ENCODE data around the gene EIF4G1.

Gene EIF4G1

GRCh38 chr3:184372911-184373310, 58.5 kb downstream of the EIF4G1 start:
- peaks cover 33% of the 10 kb centered on the region for H3K4me1 ChIP-seq (ENCODE audit: control insufficient read depth, insufficient read depth, low read length)
- no peak overlapping the region for H3K4me3 ChIP-seq (ENCODE audit: low read depth, low read length)
- H3K9ac ChIP-seq (ENCODE audit: low read depth, low read length), result no peak overlapping the region
- H3K9me3 ChIP-seq (ENCODE audit: control insufficient read depth, insufficient read depth, low read length), result no peaks in the 10 kb centered on the region
- no peak overlapping the region for H3K27ac ChIP-seq (ENCODE audit: low read depth, low read length)
- peaks cover 23% of the 10 kb centered on the region for H3K27me3 ChIP-seq (ENCODE audit: control insufficient read depth, insufficient read depth, low read length)
- peaks cover 22% of the 10 kb centered on the region for H3K36me3 ChIP-seq (ENCODE audit: control insufficient read depth, insufficient read depth, low read length)

DNA sequence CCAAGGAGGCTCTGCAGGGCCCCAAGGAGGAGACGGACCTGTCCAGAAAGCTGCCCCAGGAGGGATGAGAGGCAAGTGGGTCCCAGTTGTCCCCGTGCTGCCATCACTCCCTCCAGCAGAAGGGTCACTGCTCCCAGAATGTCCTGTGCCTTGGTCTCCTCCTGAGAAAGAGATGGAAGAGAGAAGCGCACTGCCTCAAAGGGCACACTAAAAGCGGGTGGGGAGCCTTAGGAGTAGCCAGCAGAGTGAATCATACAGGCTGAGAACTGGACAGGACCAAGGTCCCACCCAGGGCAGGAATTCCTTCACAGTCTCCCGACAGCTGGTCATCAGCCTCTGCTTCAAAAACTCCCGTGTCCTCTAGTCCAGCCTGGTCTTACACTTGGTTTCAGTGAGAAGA, 59.0 kb downstream of the EIF4G1 start:
- Histone ChIP-seq H3K36me3 (ENCODE audit: control insufficient read depth, insufficient read depth, low read length) (peaks cover 16% of the 10 kb centered on the region), H3K9me3 (ENCODE audit: control insufficient read depth, insufficient read depth, low read length) (no peaks in the 10 kb centered on the region), H3K4me1 (ENCODE audit: control insufficient read depth, insufficient read depth, low read length) (peaks cover 36% of the 10 kb centered on the region), H3K4me3 (ENCODE audit: low read depth, low read length) (no peak overlapping the region), H3K27me3 (ENCODE audit: control insufficient read depth, insufficient read depth, low read length) (peaks cover 28% of the 10 kb centered on the region), H3K9ac (ENCODE audit: low read depth, low read length) (no peak overlapping the region), H3K27ac (ENCODE audit: low read depth, low read length) (no peak overlapping the region)

- Histone ChIP-seq H3K4me1 (ENCODE audit: control insufficient read depth, insufficient read depth, low read length) (peaks cover 39% of the 10 kb centered on the region), H3K36me3 (ENCODE audit: control insufficient read depth, insufficient read depth, low read length) (no peaks in the 10 kb centered on the region), H3K27ac (ENCODE audit: low read depth, low read length) (no peak overlapping the region), H3K9me3 (ENCODE audit: control insufficient read depth, insufficient read depth, low read length) (no peaks in the 10 kb centered on the region), H3K4me3 (ENCODE audit: low read depth, low read length) (no peak overlapping the region), H3K9ac (ENCODE audit: low read depth, low read length) (no peak overlapping the region), H3K27me3 (ENCODE audit: control insufficient read depth, insufficient read depth, low read length) (peaks cover 45% of the 10 kb centered on the region)
Observed at GRCh38 chr3:184375747-184376461, 61.5 kb downstream of the EIF4G1 start.

DNA sequence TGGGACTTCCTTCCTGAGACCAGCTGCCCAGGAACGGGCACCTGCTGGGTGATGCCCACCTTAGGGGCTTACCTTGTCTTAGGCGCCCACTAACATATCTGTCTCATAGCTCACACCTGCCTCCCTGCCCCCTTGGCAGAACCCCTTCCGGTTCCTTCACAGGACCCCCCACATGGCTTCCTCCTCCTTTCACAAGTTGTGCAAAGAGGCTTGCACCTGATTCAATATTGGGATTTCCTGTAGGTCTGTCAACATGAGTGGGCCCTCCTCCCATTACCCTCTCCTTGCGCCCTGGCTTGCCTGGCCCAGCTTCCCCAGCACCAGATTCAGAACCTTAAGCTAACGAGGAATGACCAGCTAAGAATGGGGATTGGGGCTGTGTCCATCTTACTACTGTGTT, 63.0 kb downstream of the EIF4G1 start:
- Histone ChIP-seq H3K9me3 (ENCODE audit: control insufficient read depth, insufficient read depth, low read length) (no peaks in the 10 kb centered on the region), H3K27ac (ENCODE audit: low read depth, low read length) (no peak overlapping the region), H3K4me3 (ENCODE audit: low read depth, low read length) (no peak overlapping the region), H3K36me3 (ENCODE audit: control insufficient read depth, insufficient read depth, low read length) (no peaks in the 10 kb centered on the region), H3K27me3 (ENCODE audit: control insufficient read depth, insufficient read depth, low read length) (peaks cover 60% of the 10 kb centered on the region), H3K9ac (ENCODE audit: low read depth, low read length) (no peak overlapping the region), H3K4me1 (ENCODE audit: control insufficient read depth, insufficient read depth, low read length) (peaks cover 29% of the 10 kb centered on the region)

GRCh38 chr3:184377882-184378445, 63.6 kb downstream of the EIF4G1 start, which contains the start of gene THPO:
Gene THPO, minus strand, starts transcription at chr3:184378207. Its CDS starts 1,948 bp downstream, at chr3:184376259.
- no peak within 1 kb of the TSS for H3K4me3 ChIP-seq (ENCODE audit: low read depth, low read length)
- H3K27me3 ChIP-seq (ENCODE audit: control insufficient read depth, insufficient read depth, low read length), result peaks cover 65% of the 10 kb centered on the region

GRCh38 chr3:184378651-184379357, 64.4 kb downstream of the EIF4G1 start:
- no peak overlapping the region for H3K27ac ChIP-seq (ENCODE audit: low read depth, low read length)
- H3K9me3 ChIP-seq (ENCODE audit: control insufficient read depth, insufficient read depth, low read length), result no peaks in the 10 kb centered on the region
- H3K36me3 ChIP-seq (ENCODE audit: control insufficient read depth, insufficient read depth, low read length), result no peaks in the 10 kb centered on the region
- peak overlapping the region; percentile 60; the same call in 1 of the 2 replicates for H3K4me3 ChIP-seq (ENCODE audit: low read depth, low read length)
- H3K9ac ChIP-seq (ENCODE audit: low read depth, low read length), result no peak overlapping the region
- H3K4me1 ChIP-seq (ENCODE audit: control insufficient read depth, insufficient read depth, low read length), result peaks cover 29% of the 10 kb centered on the region
- peaks cover 71% of the 10 kb centered on the region for H3K27me3 ChIP-seq (ENCODE audit: control insufficient read depth, insufficient read depth, low read length)

More at GRCh38 chr3:184377882-184378445, 63.6 kb downstream of the EIF4G1 start, which contains the start of gene THPO:
- H3K4me1 ChIP-seq (ENCODE audit: control insufficient read depth, insufficient read depth, low read length), result peaks cover 29% of the 10 kb centered on the region
- H3K9ac ChIP-seq (ENCODE audit: low read depth, low read length), result no peak within 1 kb of the TSS
- no peaks in the 10 kb centered on the region for H3K36me3 ChIP-seq (ENCODE audit: control insufficient read depth, insufficient read depth, low read length)
- H3K9me3 ChIP-seq (ENCODE audit: control insufficient read depth, insufficient read depth, low read length), result no peaks in the 10 kb centered on the region
- H3K27ac ChIP-seq (ENCODE audit: low read depth, low read length), result no peak within 1 kb of the TSS

GRCh38 chr3:184379358-184380184, 65.2 kb downstream of the EIF4G1 start, which contains the start of gene CHRD:
Gene CHRD, plus strand, starts transcription at chr3:184380054. Its CDS starts 265 bp downstream, at chr3:184380319.
- Histone ChIP-seq H3K4me1 (ENCODE audit: control insufficient read depth, insufficient read depth, low read length) (peaks cover 29% of the 10 kb centered on the region), H3K27ac (ENCODE audit: low read depth, low read length) (no peak within 1 kb of the TSS), H3K36me3 (ENCODE audit: control insufficient read depth, insufficient read depth, low read length) (no peaks in the 10 kb centered on the region), H3K9ac (ENCODE audit: low read depth, low read length) (no peak within 1 kb of the TSS), H3K9me3 (ENCODE audit: control insufficient read depth, insufficient read depth, low read length) (no peaks in the 10 kb centered on the region), H3K4me3 (ENCODE audit: low read depth, low read length) (peak within 1 kb of the TSS; percentile 60), H3K27me3 (ENCODE audit: control insufficient read depth, insufficient read depth, low read length) (peaks cover 78% of the 10 kb centered on the region)

DNA sequence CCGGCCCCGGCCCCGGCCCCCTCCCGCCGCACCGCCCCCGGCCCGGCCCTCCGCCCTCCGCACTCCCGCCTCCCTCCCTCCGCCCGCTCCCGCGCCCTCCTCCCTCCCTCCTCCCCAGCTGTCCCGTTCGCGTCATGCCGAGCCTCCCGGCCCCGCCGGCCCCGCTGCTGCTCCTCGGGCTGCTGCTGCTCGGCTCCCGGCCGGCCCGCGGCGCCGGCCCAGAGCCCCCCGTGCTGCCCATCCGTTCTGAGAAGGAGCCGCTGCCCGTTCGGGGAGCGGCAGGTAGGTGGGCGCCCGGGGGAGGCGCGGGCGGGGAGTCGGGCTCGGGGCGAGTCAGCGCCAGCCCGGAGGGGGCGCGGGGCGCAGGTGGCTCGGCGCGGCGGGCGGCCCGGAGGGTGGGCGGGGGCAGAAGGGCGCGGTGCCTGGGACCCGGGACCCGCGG, 65.8 kb downstream of the EIF4G1 start:
- H3K27me3 ChIP-seq (ENCODE audit: control insufficient read depth, insufficient read depth, low read length), result peaks cover 77% of the 10 kb centered on the region

GRCh38 chr3:184380627-184381260, 66.3 kb downstream of the EIF4G1 start:
- no peak overlapping the region for H3K27ac ChIP-seq (ENCODE audit: low read depth, low read length)
- no peaks in the 10 kb centered on the region for H3K36me3 ChIP-seq (ENCODE audit: control insufficient read depth, insufficient read depth, low read length)
- H3K4me1 ChIP-seq (ENCODE audit: control insufficient read depth, insufficient read depth, low read length), result peaks cover 25% of the 10 kb centered on the region
- no peak overlapping the region for H3K9ac ChIP-seq (ENCODE audit: low read depth, low read length)
- peaks cover 72% of the 10 kb centered on the region for H3K27me3 ChIP-seq (ENCODE audit: control insufficient read depth, insufficient read depth, low read length)
- H3K9me3 ChIP-seq (ENCODE audit: control insufficient read depth, insufficient read depth, low read length), result no peaks in the 10 kb centered on the region
- H3K4me3 ChIP-seq (ENCODE audit: low read depth, low read length), result peak overlapping the region; percentile 59

More for the DNA sequence above, 65.8 kb downstream of the EIF4G1 start:
- Histone ChIP-seq H3K4me1 (ENCODE audit: control insufficient read depth, insufficient read depth, low read length) (peaks cover 29% of the 10 kb centered on the region), H3K36me3 (ENCODE audit: control insufficient read depth, insufficient read depth, low read length) (no peaks in the 10 kb centered on the region), H3K4me3 (ENCODE audit: low read depth, low read length) (peak overlapping the region; percentile 59; the same call in 1 of the 2 replicates), H3K9me3 (ENCODE audit: control insufficient read depth, insufficient read depth, low read length) (no peaks in the 10 kb centered on the region), H3K9ac (ENCODE audit: low read depth, low read length) (no peak overlapping the region), H3K27ac (ENCODE audit: low read depth, low read length) (no peak overlapping the region)

Data from HUES48 (cell line).